B cell (primary cell): ENCODE data around the gene THBD. TPM values are rescaled to one million over a fixed set of nuclear protein-coding genes. Genes with fewer than 3 reads are reported as not detected.

Experiments
- ATAC-seq: fragments of 200-7000 bp; cut with Tn5 transposase; one replicate; pipeline ENCODE4 v1.10.0; 2021; ENCODE audit warnings: low read depth, mild to moderate bottlenecking, moderate number of reproducible peaks, moderate library complexity
- CTCF ChIA-PET: fragments of 350-600 bp; sonication (Branson Sonifier 250); formaldehyde crosslinking; loops from one replicate; lab custom pipeline; 2021; ENCODE audit warnings: antibody characterized with exemption, inconsistent platforms; lab: Charles Lee
- POLR2A ChIA-PET: fragments of 350-600 bp; sonication (Branson Sonifier 250); formaldehyde crosslinking; loops from one replicate; lab custom pipeline; 2021; ENCODE audit warnings: antibody characterized with exemption; lab: Charles Lee
- DNase-seq: peaks from one replicate; pipeline ENCODE4 v3.0.0; 2013
- H2AFZ ChIP-seq: 2 replicates; pipeline ENCODE4 v1.6.1; 2012; ENCODE audit warnings: mild to moderate bottlenecking, low read depth, low read length; ENCODE audit not compliant: insufficient read depth, poor library complexity, severe bottlenecking
- H3K27ac ChIP-seq, 2 donors: 1 replicate in 1 of 2; 2 replicates in 1 of 2; pipeline ENCODE4 v1.5.1; 2012 to 2013; ENCODE audit warnings: low read length in 2 of 2, mild to moderate bottlenecking in 2 of 2, moderate library complexity in 1 of 2
- H3K27me3 ChIP-seq, 4 experiments: fragments of 200-600 bp in 1 of 4; sonication (generic) in 1 of 4; replicated peaks in 1 of 4; 1 replicate in 2 of 4; 2 replicates in 2 of 4; pipeline versions ENCODE4 v1.6.1 to v1.7.0; 2013 to 2016; ENCODE audit warnings: low read length in 3 of 4, mild to moderate bottlenecking in 2 of 4, mixed read lengths in 1 of 4, moderate library complexity in 1 of 4; ENCODE audit not compliant: insufficient read depth in 4 of 4, control insufficient read depth in 3 of 4; ENCODE audit errors: control extremely low read depth in 1 of 4
- H3K36me3 ChIP-seq, 2 experiments: replicated peaks in 1 of 2; 1 replicate in 1 of 2; 2 replicates in 1 of 2; pipeline versions ENCODE4 v1.6.1 to v1.7.1; 2013; ENCODE audit warnings: low read length in 1 of 2; ENCODE audit not compliant: insufficient read depth in 2 of 2, control insufficient read depth in 1 of 2; ENCODE audit errors: control extremely low read depth in 1 of 2, extremely low read depth in 1 of 2
- H3K4me1 ChIP-seq, 2 donors: fragments of 200-600 bp in 1 of 2; sonication (generic) in 1 of 2; 1 replicate in 1 of 2; 2 replicates in 1 of 2; pipeline versions ENCODE4 v1.5.1 to v1.6.1; 2013 to 2017; ENCODE audit warnings: low read length in 2 of 2; ENCODE audit not compliant: control insufficient read depth in 2 of 2, insufficient read depth in 2 of 2
- H3K4me2 ChIP-seq: replicated peaks from 2 replicates; pipeline ENCODE3; 2012; ENCODE audit warnings: mild to moderate bottlenecking, low read depth, low read length; ENCODE audit not compliant: poor library complexity, severe bottlenecking
- H3K4me3 ChIP-seq, 5 experiments: fragments of 200-600 bp in 1 of 5; sonication (generic) in 1 of 5; 1 replicate in 3 of 5; 2 replicates in 2 of 5; pipeline versions ENCODE4 v1.5.1 to v1.7.0; 2011 to 2016; ENCODE audit warnings: low read length in 4 of 5, mild to moderate bottlenecking in 4 of 5, low read depth in 2 of 5, control low read depth in 1 of 5, moderate library complexity in 1 of 5; ENCODE audit not compliant: insufficient read depth in 1 of 5; ENCODE audit errors: control extremely low read depth in 1 of 5, extremely low read depth in 1 of 5
- H3K79me2 ChIP-seq: fragments of 200-600 bp; sonication (generic); one replicate; pipeline ENCODE4 v1.6.0; 2016; ENCODE audit warnings: low read length; ENCODE audit not compliant: control insufficient read depth, insufficient read depth
- H3K9ac ChIP-seq: fragments of 200-600 bp; sonication (generic); 2 replicates; pipeline ENCODE4 v1.6.1; 2017; ENCODE audit warnings: mild to moderate bottlenecking, low read length, moderate library complexity
- H3K9me3 ChIP-seq, 3 donors: one replicate each; pipeline versions ENCODE4 v1.6.1 to v1.7.1; 2013; ENCODE audit warnings: low read length in 2 of 3; ENCODE audit not compliant: control insufficient read depth in 2 of 3, insufficient read depth in 1 of 3; ENCODE audit errors: control extremely low read depth in 1 of 3
- H4K20me1 ChIP-seq: 2 replicates; pipeline ENCODE4 v1.6.0; 2012; ENCODE audit warnings: mild to moderate bottlenecking, low read length; ENCODE audit not compliant: insufficient read depth, control insufficient read depth, poor library complexity, severe bottlenecking
- H3K27ac Mint-ChIP-seq: one replicate; pipeline ENCODE4 v1.8.0; 2021; ENCODE audit warnings: mixed read lengths
- H3K27me3 Mint-ChIP-seq: one replicate; pipeline ENCODE4 v1.8.0; 2021; ENCODE audit warnings: mixed read lengths
- H3K4me1 Mint-ChIP-seq: one replicate; pipeline ENCODE4 v1.8.0; 2021; ENCODE audit warnings: mixed read lengths
- H3K4me3 Mint-ChIP-seq: one replicate; pipeline ENCODE4 v1.8.0; 2021; ENCODE audit warnings: mixed read lengths
- H3K9me3 Mint-ChIP-seq: one replicate; pipeline ENCODE4 v1.8.0; 2022; ENCODE audit warnings: mixed read lengths; ENCODE audit not compliant: insufficient read depth
- EZH2 ChIP-seq: IDR thresholded peaks from 2 replicates; pipeline ENCODE4 v1.6.1; 2012; ENCODE audit warnings: borderline replicate concordance, low read depth, mild to moderate bottlenecking, moderate library complexity, low read length; ENCODE audit not compliant: insufficient read depth, poor library complexity, severe bottlenecking
- WGBS: methylation state at CpG from one replicate; pipeline ENCODE4 v1.1.5; 2013; ENCODE audit warnings: missing lambda C conversion rate; ENCODE audit not compliant: insufficient coverage; 5-methylcytosine and 5-hydroxymethylcytosine counted together
- intact Hi-C: fragments of 100-400 bp; cut with micrococcal nuclease; formaldehyde crosslinking; loops from one replicate; pipeline ENCODE4 v1.10.0; 2022
- polyA plus RNA-seq: library from polyadenylated mRNA; depleted of rRNA; stranded (reverse); fragments of >200 nt; gene quantifications from 2 replicates; pipeline ENCODE4 v1.2.3, GENCODE V29; 2012
- total RNA-seq, 2 donors: library from RNA; stranded (reverse); fragments of 120-200 nt in 1 of 2; gene quantifications; 1 replicate in 1 of 2; 2 replicates in 1 of 2; pipeline versions ENCODE4 v1.2.3 to v1.2.4, GENCODE V29; 2013 to 2022
- TF ChIP-seq, protein P1 (sequence below): fragments of 200-600 bp; IDR thresholded peaks from one replicate; pipeline ENCODE4 v1.8.0; 2022; ENCODE audit warnings: antibody characterized with exemption, mild to moderate bottlenecking

Gene THBD
- total and polyA plus RNA-seq, 2 donors (not counting 1 experiment from before 2014, with no cell fraction given), result 0.78 TPM; not detected in 1

GRCh38 chr20:23003881-23004460 is 45.5 kb downstream of the THBD start:
- no CpG with 5 or more reads among the region's 2 CpGs for WGBS
- ChIA-PET POLR2A (no interaction called here), CTCF (no interaction called here)
- H3K4me3 ChIP-seq, result no peak overlapping the region
- no peaks in the 10 kb centered on the region for H3K79me2 ChIP-seq
- H3K9me3 ChIP-seq, result peaks cover 0 to 2% (median 0%) of the 10 kb centered on the region in 3 donors
- TF ChIP-seq, protein P1, sequence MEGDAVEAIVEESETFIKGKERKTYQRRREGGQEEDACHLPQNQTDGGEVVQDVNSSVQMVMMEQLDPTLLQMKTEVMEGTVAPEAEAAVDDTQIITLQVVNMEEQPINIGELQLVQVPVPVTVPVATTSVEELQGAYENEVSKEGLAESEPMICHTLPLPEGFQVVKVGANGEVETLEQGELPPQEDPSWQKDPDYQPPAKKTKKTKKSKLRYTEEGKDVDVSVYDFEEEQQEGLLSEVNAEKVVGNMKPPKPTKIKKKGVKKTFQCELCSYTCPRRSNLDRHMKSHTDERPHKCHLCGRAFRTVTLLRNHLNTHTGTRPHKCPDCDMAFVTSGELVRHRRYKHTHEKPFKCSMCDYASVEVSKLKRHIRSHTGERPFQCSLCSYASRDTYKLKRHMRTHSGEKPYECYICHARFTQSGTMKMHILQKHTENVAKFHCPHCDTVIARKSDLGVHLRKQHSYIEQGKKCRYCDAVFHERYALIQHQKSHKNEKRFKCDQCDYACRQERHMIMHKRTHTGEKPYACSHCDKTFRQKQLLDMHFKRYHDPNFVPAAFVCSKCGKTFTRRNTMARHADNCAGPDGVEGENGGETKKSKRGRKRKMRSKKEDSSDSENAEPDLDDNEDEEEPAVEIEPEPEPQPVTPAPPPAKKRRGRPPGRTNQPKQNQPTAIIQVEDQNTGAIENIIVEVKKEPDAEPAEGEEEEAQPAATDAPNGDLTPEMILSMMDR, result no peak
- TF ChIP-seq EZH2, result no peak
- no peaks in the 10 kb centered on the region for H3K9me3 Mint-ChIP-seq
- no peaks in the 10 kb centered on the region for H3K27me3 ChIP-seq
- H2AFZ ChIP-seq, result no peak overlapping the region
- no peak overlapping the region for H3K4me3 Mint-ChIP-seq
- no peak overlapping the region for H3K4me2 ChIP-seq
- no peak overlapping the region for H3K27ac Mint-ChIP-seq
- H3K4me1 Mint-ChIP-seq, result no peaks in the 10 kb centered on the region
- H3K27me3 Mint-ChIP-seq, result no peaks in the 10 kb centered on the region
- DNase-seq (no peak), ATAC-seq (no peak)
- intact Hi-C loops, result no loop called here
- H4K20me1 ChIP-seq, result no peaks in the 10 kb centered on the region
- H3K9ac ChIP-seq, result no peak overlapping the region
- no peak overlapping the region for H3K27ac ChIP-seq
- H3K36me3 ChIP-seq, result no peaks in the 10 kb centered on the region
- no peaks in the 10 kb centered on the region for H3K4me1 ChIP-seq

DNA sequence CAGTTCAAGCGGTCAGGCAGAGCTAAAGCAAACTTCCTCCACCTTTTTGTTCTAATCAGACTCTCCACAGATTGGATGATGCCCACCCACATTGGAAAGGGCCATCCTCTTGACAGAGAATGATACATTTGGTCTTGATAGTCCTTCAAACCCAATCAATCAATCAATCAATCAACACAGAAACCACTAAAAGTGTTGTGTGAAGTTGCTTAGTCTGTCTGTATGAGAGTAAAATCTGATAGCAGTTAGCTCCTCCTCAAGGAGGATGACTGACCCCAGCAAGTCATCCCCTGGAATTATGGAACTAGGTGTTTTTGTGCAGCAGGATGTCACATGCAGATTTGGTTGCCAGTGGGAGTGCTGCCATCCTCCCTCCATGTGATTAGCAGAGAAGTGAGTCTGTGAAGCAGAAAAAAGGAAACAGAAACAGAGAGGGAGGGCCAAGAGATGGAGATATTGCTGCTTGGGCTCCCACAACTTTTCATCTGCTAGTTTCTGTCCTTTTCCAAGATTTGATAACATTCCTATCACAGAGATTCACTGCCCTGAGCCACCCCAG is 46.3 kb downstream of the THBD start:
- Histone ChIP-seq H3K79me2 (no peaks in the 10 kb centered on the region), H3K9me3 (peaks cover 0 to 2% (median 0%) of the 10 kb centered on the region in 3 donors), H2AFZ (no peak overlapping the region), H3K4me2 (no peak overlapping the region), H3K27me3 (no peaks in the 10 kb centered on the region), H3K27ac (no peak overlapping the region), H3K9ac (no peak overlapping the region), H4K20me1 (no peaks in the 10 kb centered on the region), H3K4me3 (no peak overlapping the region), H3K4me1 (no peaks in the 10 kb centered on the region), H3K36me3 (no peaks in the 10 kb centered on the region)
- no peaks in the 10 kb centered on the region for H3K4me1 Mint-ChIP-seq
- H3K9me3 Mint-ChIP-seq, result no peaks in the 10 kb centered on the region
- H3K4me3 Mint-ChIP-seq, result no peak overlapping the region
- ATAC-seq (no peak), DNase-seq (no peak)
- TF ChIP-seq, protein P1, result no peak
- no peak for TF ChIP-seq EZH2
- ChIA-PET POLR2A (no interaction called here), CTCF (no interaction called here)
- no CpG with 5 or more reads among the region's 1 CpG for WGBS
- intact Hi-C loops, result no loop called here
- no peaks in the 10 kb centered on the region for H3K27me3 Mint-ChIP-seq
- no peak overlapping the region for H3K27ac Mint-ChIP-seq
